Epithelial cell of proximal tubule (primary cell): ENCODE measurements around the gene ACAN. TPM values are rescaled to one million over a fixed set of nuclear protein-coding genes. Genes with fewer than 3 reads are reported as not detected.
"Not testable (repeated sequence)": the region's sequence is repeated elsewhere in the genome, so short reads cannot be mapped to it uniquely, and the experiment has no call there.

Source experiments
- DNase-seq: peaks from one replicate; pipeline ENCODE4 v3.0.0-alpha.2; 2011; ENCODE audit warnings: low read depth
- H3K4me3 ChIP-seq: 2 replicates; pipeline ENCODE4 v1.5.1; 2011; ENCODE audit warnings: low read depth, mild to moderate bottlenecking, low read length
- total RNA-seq: library from RNA; depleted of rRNA; stranded (reverse); fragments of >200 nt; gene quantifications from 2 replicates; pipeline ENCODE4 v1.2.3, GENCODE V29; 2015
- TF ChIP-seq, protein P1 (sequence below): conservative IDR thresholded peaks from 2 replicates; pipeline ENCODE4 v1.5.1; 2012; ENCODE audit warnings: low read depth, mild to moderate bottlenecking, low read length

Gene ACAN
- total RNA-seq, 1 donor from 2014 or later: not detected

DNA sequence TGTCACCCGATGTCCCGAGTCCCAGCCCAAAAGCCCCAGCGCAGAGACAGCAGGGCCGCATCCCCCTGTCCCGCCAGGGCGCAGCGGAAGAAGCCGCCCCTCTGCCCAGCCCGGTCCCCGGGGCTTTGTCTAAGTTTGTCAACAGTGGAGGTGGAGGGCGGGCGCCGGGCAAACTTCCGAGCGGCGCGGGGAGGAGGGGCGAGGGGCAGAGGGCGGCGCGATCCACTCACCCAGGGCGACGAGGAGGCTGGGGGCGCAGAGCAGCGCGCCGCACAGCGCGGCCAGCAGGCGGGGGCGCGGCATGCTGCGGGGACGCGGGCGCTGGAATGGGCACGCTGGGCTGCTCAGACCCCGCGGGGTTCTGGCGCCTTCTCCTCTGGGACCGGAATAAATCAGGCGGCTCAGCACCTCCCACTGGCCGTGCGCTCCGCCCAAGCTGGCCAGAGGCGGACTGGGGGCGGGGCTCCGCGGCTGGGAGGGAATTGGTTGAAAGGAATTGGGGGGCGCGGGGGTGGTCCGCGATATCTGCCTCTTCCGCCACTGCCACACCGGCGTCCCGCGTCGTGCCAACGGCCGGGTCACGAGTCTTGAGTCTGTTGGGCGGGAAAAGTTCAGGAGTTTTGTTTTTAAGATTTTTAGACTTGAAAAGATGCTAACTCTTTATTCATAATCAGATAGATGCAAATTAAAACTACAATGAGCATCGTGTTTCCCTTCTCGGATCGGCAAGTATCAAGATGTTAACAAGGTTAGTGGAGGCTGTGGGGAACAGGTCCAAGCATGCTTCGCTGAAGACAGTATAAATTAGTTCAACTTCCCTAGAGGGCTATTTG, 110.0 kb downstream of the ACAN start, which contains the start of gene MFGE8:
Gene MFGE8 (minus strand): TSS at position 363 of the 833 bp plus-strand sequence. CDS start 60 bp downstream, at position 303.
- DNase-seq: no peak
- H3K4me3 ChIP-seq: peak within 1 kb of the TSS; percentile 77
- TF ChIP-seq, protein P1, sequence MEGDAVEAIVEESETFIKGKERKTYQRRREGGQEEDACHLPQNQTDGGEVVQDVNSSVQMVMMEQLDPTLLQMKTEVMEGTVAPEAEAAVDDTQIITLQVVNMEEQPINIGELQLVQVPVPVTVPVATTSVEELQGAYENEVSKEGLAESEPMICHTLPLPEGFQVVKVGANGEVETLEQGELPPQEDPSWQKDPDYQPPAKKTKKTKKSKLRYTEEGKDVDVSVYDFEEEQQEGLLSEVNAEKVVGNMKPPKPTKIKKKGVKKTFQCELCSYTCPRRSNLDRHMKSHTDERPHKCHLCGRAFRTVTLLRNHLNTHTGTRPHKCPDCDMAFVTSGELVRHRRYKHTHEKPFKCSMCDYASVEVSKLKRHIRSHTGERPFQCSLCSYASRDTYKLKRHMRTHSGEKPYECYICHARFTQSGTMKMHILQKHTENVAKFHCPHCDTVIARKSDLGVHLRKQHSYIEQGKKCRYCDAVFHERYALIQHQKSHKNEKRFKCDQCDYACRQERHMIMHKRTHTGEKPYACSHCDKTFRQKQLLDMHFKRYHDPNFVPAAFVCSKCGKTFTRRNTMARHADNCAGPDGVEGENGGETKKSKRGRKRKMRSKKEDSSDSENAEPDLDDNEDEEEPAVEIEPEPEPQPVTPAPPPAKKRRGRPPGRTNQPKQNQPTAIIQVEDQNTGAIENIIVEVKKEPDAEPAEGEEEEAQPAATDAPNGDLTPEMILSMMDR: no peak

DNA sequence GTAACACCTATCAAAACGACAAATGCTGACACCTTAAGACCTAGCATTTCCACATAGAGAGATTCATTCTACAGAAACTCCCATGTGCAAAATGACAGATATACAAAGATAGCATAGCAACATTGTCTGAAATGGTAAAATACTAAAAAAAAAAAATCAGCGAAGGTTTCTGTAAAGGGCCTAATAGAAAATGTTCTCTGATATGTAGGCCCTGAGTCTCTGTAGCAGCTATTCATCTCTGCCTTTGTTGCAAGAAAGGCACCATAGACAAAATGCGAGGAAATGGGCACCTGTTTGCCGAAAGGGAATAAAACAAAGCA, 110.6 kb downstream of the ACAN start:
- peak overlapping the region; percentile 77 for H3K4me3 ChIP-seq
- TF ChIP-seq, protein P1: no peak
- DNase-seq: no peak

- TF ChIP-seq, protein P1: no peak
- no peak for DNase-seq
Measured at GRCh38 chr15:88915354-88915753, 112.1 kb downstream of the ACAN start.

GRCh38 chr15:88917760-88918159, 114.5 kb downstream of the ACAN start:
- DNase-seq: no peak
- TF ChIP-seq, protein P1: no peak
- H3K4me3 ChIP-seq: no peak overlapping the region

More at GRCh38 chr15:88915354-88915753, 112.1 kb downstream of the ACAN start:
- no peak overlapping the region for H3K4me3 ChIP-seq

GRCh38 chr15:88918738-88919137, 115.5 kb downstream of the ACAN start:
- no peak overlapping the region for H3K4me3 ChIP-seq
- peak; percentile 99 for DNase-seq
- TF ChIP-seq, protein P1: no peak

DNA sequence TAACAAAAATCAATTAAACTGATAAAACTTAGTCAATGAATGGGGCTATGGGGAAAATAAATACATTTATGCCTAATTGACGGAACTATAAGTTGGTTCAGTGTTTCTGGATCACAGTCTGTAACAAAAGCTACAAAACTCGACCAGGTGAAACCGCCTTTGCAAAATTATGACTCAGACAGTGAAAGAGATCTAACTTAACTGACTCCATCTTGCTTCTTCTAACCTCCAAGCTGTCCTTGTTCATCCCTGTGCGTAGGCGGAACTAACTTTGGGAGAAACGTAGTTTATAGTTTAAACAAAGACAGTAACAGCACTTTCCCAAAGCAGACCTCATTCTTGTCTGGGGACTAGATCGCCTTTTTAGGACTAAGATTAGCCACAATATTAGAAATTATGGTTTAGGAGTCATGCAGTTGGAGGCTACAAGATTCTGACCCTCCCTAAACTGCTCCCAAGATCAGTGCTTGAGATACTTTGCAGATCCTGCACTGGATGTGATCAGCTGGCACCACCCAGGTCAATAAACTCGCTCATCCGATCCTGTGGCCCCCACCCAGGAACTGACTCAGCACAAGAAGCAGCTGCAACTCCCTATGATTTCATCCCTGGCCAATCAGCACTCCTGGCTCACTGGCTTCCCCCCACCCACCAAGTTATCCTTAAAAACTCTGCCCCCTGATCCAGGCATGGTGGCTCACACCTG, 117.1 kb downstream of the ACAN start:
- DNase-seq: no peak
- H3K4me3 ChIP-seq: no peak overlapping the region
- TF ChIP-seq, protein P1: no peak

- not testable (repeated sequence) for DNase-seq, H3K4me3 ChIP-seq
Measured at GRCh38 chr15:88920892-88921435, 117.7 kb downstream of the ACAN start.
